Left cardiac atrium (tissue), 4 donors: ENCODE results near the gene RANBP1. TPM values are rescaled to one million over a fixed set of nuclear protein-coding genes. Genes with fewer than 3 reads are reported as not detected.

Source experiments
- ATAC-seq, 2 donors: fragments of 200-7000 bp; cut with Tn5 transposase; one replicate each; pipeline ENCODE4 v1.9.1; 2020; ENCODE audit warnings: mild to moderate bottlenecking in 2 of 2, moderate library complexity in 2 of 2
- DNase-seq: peaks from one replicate; pipeline ENCODE4 v3.0.0-alpha.2; 2020
- intact Hi-C, 2 donors: fragments of 100-400 bp; cut with DNase I; formaldehyde crosslinking; loops; one replicate each; pipeline versions ENCODE4 v1.14.1 to v1.15.1; 2022 to 2023
- total RNA-seq, 2 donors: library from RNA; stranded (reverse); fragmentation: NEBNext Ultra II Directional; extraction: Animal tissue kit (Norgen Biotek cat#: 25700); gene quantifications; one replicate each; pipeline ENCODE4 v1.2.1, GENCODE V29; 2021
- donor health status: DM: no; HTN: yes; CAD: no.
- donor health status: DM: no; HTN: yes; CAD: no; lungs with severe emphysema.
- donor health status: DM: yes; HTN: yes; CAD: no.
- donor health status: Dilated cardiomyopathy.

The RANBP1 gene
- total RNA-seq, 2 donors from 2014 or later: 38.3 to 50.4 TPM

DNA sequence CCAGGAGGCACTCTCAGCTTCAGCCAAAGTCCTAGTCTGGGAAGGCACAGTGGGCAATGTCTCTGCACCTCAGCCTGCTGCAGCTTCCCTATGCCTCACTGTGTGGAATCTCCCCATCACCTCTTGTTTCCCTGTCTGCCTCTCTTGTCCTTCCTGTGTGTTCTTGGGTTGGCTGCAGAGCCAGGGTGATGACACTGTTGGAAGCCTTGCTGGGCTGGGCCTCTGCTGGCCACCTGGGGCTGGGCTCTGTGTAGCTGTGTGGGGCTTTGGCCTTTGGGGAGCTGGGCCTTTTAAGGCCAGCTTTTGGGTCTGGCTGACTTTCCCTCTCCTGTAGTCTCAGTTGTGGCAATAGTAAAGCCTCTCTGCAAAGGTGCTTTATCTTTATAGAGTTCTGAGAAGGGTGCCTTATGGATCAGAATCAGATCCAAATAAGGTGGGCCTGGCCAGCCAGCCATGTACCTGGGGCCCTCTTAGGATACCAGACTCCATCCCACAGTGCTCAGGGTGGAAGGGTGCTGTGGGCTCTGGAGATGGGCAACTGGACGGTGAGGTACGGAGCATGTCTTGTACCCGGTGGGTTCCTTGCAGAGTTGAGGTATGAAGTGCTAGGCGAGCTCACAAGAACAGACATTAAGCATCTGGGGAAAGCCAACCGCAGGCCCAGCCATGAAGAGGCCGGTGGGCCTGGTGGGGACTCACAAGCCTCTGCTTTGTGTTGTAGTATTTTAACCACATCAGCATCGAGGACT is 10.3 kb upstream of the RANBP1 start:
- intact Hi-C loops: no loop called here
- DNase-seq: no peak
- no peak for ATAC-seq

DNA sequence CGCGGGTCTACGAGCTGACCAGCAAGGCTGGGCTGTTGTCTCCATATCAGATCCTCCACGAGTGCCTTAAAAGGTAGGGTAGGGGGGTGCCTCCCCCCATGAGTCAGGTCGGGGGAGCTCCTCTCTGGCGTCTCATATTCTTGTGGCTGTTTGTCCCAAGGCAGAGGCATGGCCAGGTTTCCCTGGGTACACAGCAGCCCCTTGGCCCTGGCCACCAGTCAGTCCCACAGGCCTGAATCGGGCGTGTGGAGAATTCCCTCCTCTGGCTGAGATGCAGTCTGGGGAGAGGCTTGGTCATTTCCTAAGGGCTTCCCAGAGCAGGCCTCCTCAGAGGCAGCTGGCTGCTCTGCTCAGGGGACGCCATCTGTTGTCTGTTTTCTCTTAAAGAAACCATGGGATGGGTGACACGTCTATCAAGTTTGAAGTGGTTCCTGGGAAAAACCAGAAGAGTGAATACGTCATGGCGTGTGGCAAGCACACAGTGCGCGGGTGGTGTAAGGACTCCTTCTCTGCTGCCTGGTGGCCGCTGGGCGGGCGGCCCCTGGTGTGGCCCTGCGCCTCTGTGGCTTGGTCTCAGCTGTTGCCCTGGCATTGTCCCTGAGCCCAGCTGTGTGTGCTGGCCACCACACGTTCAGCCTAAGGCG is 9.6 kb upstream of the RANBP1 start:
- ATAC-seq (no peak), DNase-seq (no peak)
- intact Hi-C loops: no loop called here

DNA sequence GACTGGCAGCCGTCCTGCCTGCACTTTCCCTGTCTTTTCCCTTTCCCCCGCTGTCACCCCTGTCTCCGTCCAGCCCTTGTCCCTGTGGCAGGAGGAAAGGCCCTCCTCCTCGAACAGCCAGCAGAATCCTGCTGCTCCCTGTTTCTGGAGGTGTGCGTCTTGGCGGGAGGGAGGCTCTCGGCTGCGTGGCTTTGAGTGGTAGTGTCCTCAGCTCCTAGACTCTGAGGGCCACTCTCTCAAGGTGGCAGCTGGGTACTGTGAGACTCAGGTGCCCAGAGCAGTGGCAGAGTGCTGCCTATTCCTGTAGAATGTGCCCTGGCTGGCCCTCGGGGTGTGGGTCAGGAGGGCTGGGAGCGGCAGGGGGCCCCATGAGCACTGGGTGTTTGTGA is 9.1 kb upstream of the RANBP1 start:
- DNase-seq: no peak
- no peak for ATAC-seq
- intact Hi-C loops: no loop called here

DNA sequence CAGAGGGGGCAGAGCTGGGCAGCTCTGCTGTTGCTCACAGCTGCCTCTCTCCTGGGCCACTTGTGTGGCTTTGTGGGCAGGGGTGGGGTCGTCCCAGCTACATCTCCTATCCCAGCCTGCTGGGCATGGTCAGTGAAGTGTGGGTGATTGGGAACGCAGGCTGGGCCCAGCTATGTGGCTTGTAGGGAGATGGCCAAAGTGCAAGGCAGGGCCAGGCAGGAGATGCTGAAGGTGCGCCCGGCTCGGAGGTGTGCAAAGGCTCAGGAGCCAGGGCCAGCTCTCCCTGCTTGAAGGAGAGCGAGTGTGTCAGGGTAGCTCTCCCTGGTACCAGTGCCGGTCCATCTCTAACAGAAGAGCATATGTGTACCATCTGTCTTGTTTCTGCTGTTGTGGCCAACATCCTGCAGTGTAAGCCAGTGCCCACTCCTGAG is 8.4 kb upstream of the RANBP1 start:
- intact Hi-C loops: no loop called here
- ATAC-seq (no peak), DNase-seq (no peak)

DNA sequence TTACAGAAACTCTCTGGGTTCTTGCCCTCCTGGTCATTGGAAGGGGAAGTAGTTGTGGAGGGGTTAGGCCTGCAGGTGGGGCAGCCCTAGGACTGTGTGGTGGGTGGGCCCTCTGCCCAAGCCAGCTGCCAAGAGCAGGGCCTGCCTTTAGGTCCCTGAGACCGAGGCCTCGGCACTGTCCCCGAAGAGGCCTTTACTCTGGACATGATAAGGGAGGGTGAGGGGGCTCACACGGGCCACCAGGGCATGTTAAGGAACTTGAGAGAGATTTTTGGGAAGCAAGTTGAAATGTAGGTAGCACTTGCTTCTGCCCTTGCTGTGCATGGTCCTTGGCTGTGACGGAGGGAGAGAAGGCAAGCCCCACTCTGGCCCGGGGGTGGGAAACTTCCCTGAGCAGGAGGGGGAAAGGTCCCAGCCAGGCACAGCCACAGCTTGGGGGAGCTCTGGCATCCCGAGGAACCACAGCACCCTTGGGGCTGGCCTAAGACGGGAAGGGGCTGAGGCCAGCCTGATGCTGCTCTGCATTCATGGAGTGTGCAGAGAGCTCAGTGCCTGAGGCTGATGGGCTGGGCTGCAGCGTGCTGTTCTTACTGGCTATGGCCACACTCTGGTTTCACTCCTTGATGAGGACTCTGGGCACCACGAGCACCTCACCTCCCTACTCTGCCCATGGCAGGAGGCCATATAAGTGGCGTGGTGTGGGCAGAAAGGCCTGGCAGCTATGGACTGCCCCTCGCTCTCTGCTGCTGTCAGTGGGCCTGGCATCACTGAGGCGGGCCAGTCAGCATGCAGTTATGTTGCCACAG is 7.8 kb upstream of the RANBP1 start:
- ATAC-seq: no peak
- intact Hi-C loops: no loop called here
- DNase-seq: no peak

DNA sequence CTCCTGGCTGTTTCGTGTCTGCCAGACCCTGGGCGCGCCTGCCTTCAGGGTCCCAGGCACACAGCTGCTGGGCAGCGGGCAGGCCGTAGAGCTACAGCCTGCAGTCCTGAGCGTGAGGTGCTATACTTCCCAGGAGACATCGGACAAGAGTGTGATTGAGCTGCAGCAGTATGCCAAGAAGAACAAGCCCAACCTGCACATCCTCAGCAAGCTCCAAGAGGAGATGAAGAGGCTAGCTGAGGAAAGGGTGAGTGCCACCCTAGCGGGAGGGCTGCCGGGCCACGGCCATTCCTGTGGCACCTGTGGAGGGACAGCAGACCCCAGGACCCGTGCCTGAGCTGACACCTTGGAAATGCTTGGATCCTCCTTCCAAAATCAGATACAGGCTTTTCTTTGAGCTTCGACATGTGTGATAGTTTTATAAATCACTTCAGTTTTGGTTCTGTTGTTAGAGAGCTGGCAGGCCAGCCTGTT is 7.1 kb upstream of the RANBP1 start:
- DNase-seq (no peak), ATAC-seq (no peak)
- intact Hi-C loops: no loop called here

DNA sequence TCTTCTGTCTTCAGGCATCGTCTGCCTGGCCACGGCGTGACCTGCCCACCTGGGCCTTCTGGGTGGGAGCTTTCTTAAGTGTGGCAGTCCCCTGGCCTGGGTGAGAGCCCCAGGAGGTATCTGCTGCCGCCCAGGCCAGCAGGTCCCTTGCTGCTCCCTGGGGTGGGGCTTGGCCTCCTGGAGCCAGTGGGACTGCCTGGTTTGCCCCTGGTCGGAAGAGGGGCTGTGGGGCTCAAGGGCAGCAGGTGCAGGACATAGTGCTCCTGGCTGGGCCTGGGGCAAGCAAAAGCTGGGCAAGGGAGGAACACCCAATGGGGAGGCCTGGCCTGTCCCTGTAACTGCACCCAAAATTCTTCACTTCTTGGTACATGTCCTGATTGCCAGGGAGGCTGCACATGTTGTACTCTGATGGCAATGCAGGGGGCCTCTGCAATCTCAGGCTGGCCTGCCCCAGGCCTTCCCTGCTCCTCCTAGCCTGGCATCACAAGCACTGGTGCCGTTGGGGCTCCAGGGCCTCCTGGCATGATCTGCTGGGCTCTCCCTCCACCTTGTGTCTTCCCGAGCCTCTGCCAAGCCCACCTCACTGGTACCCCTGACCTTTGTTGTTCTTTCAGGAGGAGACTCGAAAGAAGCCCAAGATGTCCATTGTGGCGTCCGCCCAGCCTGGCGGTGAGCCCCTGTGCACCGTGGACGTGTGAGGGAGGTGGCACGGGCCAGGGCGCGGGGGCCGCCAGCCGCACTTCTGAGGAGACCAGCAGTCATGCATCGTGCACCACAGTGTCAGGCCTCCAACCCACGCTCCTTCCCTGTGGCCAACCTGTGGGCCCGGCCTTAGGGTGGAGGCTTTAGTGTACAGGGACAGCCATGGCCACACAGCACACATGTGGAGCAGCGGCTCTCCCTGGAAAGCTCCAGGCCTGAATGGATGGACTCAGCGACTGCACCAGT is 6.2 kb upstream of the RANBP1 start:
- ATAC-seq (peak in 1 of 2 donors; percentile 3), DNase-seq (peak; percentile 23)
- intact Hi-C loops: loop anchor here in 1 of 2 donors (10.0 kb wide), 2 partner anchors 75 to 135 kb away; no protein-coding TSS in a partner anchor

DNA sequence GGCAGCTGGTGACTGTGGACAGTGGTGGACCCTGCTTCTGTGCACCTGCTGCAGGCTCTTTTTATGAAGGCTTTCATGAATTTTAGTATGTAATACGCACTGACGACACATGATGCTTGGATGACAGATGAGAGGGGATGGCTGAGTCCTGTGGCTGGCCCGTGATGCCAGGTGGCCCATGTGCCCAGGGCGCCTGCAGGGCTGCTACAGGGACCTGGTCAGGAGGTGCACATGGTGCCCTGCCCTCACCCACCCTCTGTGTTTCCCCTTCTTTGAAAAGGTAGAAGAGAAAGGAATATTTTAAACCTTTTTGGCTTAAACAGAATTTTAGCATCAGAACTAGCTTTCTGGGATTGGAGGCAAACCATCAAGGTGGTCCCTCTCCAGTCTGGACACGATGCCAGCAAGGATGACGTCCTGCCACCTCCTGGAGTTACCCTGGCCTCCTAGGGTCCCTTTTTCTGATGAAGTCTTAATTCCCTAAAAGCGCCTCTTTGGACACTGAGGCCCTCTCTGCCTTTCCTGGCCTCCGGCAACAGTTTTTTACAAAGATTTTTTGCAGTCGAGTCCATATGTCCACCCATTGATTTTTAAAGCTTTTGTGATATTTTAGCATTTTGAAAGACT is 5.4 kb upstream of the RANBP1 start:
- ATAC-seq (no peak), DNase-seq (no peak)
- intact Hi-C loops: loop anchor here in 1 of 2 donors (10.0 kb wide), 2 partner anchors 76 to 136 kb away; no protein-coding TSS in a partner anchor

DNA sequence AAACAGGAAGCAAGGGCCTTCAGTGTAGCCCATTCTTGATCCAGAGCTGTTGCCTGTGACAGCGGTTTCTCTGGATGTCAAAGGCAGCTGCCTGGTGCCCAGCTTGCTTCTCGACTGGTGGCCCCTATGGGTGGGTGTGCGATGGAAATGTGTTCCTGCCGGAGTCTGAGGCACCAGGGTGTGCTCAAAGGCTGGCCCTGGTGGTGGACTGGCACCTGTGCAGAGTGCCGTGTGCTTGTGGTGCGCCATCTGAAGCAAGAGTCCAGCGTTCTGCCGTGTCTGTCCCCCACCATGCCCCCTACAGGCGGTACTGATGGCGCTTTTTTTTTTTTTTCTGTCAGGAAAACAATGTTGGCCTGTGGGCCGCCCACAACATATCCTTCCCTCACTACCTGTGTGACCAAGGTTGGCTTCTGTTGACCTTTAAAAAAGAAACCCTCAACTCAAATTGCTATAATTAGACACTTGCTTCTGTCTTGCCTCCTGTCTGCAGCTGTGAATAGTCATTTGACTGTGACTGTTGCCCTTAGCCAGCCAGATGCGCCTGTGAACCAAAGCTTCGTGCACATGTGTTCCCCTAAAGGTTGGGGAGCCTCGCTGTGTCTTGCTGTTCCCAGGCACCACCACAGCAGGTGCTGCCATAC is 4.7 kb upstream of the RANBP1 start:
- intact Hi-C loops: loop anchor here in 1 of 2 donors (10.0 kb wide), 2 partner anchors 76 to 136 kb away; no protein-coding TSS in a partner anchor
- ATAC-seq: no peak
- DNase-seq: peak; percentile 15

- intact Hi-C loops: loop anchor here in 1 of 2 donors (10.0 kb wide), 2 partner anchors 77 to 137 kb away; no protein-coding TSS in a partner anchor
- no peak for ATAC-seq
- DNase-seq: peak; percentile 19
Measured at GRCh38 chr22:20111689-20112622, 3.9 kb upstream of the RANBP1 start.

- ATAC-seq (no peak), DNase-seq (peak; percentile 6)
- intact Hi-C loops: loop anchor here in 1 of 2 donors (10.0 kb wide), 2 partner anchors 78 to 138 kb away; no protein-coding TSS in a partner anchor
Measured at GRCh38 chr22:20112623-20113511, 3.0 kb upstream of the RANBP1 start.

- ATAC-seq (no peak), DNase-seq (peak; percentile 9)
- intact Hi-C loops: loop anchor here in 1 of 2 donors (10.0 kb wide), 2 partner anchors 79 to 139 kb away; no protein-coding TSS in a partner anchor
Measured at GRCh38 chr22:20113551-20114310, 2.2 kb upstream of the RANBP1 start.

DNA sequence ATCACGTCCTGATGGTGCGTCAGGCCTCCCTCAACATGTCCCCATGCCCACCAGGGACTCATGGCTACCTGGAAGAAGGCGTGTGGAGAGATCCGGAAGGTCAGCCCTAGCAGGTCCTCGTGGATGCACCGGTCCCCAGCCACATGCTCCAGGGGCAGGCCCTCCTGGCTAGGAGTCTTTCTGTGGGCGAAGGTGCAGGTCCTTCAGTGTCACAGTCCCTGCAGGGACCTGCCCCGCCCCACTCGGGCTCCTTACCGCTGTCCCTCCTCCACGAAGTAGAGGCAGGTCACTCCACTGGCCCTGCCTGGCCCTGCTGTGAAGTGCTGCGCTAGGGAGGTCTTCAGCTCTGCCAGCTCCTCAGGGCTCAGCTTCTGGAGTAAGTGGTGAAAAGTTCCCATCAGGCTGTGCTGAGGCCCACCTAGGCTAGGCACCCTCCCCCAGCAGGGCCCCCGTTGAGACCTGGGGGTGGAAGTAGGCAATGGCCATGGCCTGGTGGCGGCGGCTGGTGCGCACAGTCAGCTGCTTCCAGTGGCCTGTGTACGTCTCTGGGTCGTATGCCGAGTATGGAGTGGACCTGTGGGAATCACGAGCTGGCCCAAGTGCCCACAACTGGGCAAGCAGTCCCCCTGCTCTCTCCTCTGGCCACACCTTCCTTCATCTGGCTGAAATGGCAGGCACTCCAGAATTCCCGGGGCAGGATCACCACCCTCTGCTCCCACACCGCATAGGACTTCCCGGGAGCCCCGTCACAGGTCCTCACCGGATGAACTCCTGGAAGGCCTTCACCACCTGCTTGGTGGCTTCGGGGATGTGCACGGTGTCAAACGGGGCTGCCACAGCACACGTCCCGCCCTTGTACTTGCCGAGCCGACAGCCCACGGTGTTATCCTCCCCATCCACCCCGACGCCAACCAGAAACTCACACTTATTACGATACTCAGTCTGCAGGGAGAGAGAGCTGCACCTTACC is 1.1 kb upstream of the RANBP1 start:
- DNase-seq: peak; percentile 25
- intact Hi-C loops: loop anchor here in 1 of 2 donors (10.0 kb wide), 2 partner anchors 80 to 140 kb away; no protein-coding TSS in a partner anchor
- ATAC-seq: no peak
